GM21381 (cell line): ENCODE data around the gene STARD7.
"Not testable (repeated sequence)": the region's sequence is repeated elsewhere in the genome, so short reads cannot be mapped to it uniquely, and the experiment has no call there.

Experiments
- ATAC-seq: cut with Tn5 transposase; IDR thresholded peaks from one replicate; pipeline ENCODE4 v1.9.1; 2021; ENCODE audit warnings: mild to moderate bottlenecking, moderate library complexity; ENCODE audit not compliant: unreplicated experiment

STARD7 gene

DNA sequence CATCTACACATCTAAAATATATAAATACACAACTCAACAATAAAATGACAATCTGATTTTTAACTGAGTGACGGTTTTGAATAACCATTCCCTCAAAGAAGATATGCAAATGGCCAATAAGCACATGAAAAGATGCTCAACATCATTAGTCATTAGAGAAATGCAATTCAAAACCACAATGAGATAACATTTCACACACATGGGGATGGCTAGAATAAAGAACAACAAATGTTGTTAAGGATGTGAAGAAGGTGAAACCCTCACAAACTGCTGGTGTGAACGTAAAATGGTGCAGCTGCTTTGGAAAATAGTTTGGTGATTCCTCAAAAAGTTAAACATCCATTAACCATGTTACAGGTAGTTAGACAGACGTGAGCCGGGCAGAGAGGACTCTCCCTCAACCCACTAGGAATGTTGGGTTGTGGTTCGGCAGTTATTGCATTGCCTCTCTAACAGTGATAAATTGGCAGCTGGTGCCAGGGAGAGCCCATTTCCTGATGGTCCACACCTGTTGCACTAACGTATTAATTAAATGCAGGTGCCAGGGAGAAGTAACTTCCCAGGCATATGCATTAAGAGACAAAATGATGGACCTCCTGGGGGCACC is 41.1 kb downstream of the STARD7 start:
- no peak for ATAC-seq

DNA sequence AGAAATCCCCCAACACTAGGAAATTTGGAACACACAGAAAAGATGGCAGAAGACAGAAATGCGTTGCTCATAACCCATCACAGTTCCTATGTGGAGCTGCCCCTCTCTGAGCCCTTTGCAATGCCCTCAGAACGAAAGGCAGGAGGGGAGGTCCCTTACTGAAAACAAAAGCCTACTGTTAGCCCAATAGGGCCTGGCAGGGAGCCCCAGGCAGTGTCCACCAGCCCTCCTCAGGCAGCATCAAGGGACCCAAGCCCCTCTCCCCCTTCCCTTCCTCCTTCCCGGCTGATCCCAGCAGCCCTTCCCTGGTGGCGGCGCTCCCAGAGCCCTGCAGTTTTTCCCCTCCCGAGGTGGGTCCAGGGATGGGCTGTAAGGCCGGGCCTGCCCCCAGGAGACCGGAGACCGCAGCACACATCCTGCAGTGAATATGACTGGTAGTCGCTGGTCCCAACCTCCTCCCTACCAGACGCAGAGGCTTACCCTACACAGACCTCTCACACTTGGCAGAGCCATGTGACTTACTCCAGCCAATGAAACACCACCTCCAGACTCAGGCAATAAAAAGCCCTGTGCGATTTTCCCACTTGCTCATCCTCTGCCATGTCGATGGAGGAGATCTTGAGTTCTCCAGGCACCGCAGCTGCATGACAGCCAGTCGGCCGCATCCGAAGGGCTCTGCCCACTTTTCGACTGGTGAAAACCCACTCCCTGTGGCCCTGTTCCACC is 44.0 kb downstream of the STARD7 start:
- peak; percentile 64 for ATAC-seq

DNA sequence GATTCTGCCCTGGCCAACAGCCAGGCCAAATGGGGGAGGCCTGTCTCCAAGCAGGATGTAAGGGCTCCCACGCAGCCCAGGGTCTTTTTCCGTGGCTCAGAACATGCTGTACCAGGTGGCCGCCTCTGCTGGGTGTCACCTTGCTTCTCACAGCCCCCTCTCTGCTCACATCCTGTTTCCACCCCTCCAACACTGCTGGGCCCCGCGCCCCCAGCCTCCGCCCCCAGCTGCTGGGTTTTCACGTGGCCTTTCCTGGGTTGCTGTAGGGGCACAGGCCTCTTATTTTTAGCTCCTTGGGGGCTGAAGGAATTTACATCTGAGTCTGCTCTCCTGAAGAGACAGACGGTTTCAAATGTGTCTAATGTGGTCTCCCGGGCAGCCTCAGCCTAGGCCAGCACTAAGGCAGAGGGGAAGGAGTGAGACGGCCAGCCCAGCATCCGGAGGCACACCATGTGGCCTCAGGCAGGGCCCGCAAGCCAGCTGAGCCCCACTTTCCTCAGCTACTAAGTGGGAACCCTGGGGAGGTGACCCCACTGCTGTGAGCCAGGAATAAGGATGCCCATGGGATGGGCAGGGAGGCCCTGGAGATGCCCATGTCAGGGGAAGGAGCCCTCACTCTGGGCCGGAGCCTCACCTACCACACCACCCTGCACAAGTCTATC is 44.7 kb downstream of the STARD7 start:
- peak; percentile 57 for ATAC-seq

DNA sequence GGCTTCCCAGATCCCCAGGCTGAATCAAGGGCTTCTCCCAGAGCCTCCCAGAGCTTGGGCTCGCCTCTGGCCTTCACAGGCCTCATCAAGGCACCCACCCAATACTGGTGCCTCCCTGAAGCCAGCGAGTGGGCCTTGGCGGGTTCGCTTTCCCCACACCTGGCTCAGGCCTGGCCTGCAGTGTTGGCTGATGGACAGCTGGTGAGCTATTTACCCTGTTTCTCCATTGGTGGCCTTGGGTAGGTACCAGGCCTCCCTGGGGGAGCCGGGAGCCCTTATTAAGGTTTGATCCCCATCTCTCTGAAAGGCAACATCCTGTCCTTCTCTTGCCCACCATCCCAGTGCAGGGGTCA is 45.2 kb downstream of the STARD7 start:
- no peak for ATAC-seq

DNA sequence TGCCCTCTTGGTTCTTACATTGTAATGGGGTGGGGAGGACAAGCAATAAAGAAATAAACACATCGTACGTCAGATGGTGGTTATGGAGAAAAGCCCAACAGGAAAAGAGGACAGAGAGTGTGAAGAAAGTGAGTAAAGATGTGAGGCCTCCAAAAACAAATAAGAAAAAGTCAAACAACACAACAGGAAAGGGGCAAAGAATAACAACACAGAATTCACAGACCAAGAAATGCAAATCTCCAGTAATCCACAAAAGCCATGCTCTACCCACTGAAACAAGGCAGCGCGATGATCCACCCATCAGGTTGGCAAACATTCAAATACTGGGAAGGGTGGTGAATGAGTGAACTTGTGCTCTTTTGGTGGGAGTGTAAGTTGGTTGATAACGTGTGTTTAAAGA is 46.7 kb downstream of the STARD7 start:
- ATAC-seq, result no peak

DNA sequence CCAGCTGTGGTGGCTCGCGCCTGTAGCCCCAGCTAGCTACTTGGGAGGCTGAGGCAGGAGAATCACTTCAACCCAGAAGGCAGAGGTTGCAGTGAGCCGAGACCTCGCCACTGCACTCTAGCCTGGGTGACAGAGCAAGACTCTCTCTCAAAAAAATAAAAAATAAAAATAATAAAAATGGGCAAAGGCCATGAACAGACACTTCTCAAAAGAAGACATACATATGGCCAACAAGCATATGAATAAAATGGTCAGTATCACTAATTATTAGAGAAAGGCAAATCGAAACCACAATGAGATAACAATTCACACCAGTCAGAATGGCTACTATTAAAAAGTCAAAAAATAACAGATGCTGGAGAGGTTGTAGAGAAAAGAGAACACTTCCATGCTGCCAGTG is 48.3 kb downstream of the STARD7 start:
- not testable (repeated sequence) for ATAC-seq

DNA sequence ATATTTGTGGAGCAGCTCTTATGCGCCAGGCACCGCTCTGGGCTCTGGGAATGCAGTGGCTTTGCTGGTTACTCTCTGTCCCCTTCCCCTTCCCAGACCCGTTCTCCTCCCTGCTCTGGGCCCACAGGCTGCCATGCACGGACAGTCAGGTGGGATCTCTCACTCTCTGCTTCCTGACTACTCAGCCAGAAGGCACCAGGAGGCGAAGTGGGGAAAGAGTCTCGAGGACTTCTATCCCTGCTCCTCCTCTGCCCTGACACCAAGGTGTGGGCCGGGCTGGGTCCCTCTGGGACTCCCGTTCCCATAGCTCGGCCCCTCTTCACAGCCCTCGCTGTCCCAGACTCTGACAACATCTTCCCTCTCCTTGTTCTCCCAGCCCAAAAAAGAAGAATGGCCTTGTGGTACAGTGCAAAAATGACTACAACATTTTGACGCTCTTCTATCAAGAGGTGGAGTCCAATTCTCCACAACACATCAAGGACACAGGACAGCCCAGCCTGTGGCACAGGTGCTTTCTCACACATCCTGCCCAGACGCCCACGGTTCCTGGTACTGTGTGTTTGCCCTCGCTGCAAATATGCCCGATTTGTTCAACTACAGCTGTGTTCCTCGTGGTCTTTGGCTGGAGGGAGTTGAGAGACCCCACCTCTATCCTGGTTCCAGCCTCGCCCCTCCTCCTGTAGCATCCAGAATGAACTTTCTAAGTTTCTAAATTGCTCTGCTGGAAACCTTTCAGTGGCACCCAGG is 49.4 kb downstream of the STARD7 start:
- no peak for ATAC-seq

DNA sequence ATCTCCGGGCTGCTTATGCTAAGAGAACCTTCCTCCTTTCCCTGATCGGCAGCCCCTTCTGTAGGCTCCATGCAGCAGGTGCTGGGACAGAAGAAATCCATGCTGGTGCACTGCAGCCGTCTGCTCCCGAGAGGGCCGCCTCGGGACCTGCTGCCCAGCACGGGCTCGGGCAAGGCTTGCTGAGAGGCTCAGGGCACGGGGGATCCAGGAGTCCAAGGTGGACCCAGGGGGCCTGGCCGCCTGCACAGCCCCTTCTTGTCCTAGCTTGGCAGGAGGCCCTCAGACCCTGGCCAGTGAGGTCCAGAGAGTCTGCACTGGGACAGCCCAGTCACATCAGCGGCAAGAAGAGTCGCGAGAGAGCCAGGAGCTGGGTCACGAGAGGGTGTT is 50.1 kb downstream of the STARD7 start:
- no peak for ATAC-seq

DNA sequence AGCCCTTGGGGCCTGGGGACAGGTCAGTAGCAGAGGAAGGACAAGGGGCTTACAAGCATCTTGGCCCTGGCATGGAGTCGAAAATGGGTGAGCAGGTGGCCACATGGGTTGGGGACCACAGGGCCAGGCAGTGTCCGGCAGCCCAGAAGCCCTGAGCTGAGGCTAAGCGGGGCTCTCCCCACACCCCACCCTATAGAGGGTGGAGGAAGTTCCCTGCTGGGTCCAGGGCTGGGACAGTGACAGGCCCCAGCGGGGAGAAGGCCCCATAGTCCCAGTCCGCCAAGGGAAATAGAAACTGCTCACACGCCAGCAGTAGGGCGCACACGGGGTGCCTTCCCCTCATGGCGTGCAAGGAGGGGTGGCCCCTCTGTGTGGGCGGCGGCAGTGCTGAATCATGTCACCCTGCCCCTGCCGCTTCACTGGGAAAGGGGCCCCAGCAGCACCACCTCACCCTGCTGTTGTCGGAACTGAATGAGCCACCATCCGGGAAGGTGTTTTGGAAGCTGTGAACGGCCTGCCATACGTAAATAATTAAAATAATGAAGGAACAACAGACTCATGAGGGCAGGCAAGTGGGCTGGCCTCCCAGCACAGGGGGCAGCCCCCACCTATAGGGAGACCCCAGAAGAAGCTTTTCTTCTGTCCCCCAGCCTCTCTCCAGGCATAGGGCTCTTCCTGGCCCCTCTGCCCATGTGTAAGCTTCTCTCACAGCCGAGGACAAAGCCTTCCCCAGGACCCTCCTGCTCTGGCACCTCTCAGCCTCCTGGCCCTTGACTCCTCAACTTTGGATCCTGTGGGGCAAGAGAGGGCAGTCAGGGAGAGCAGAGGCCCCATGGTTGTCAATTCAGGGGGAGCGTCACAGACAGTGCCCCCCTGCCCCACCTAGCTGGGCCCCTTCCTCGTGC is 50.7 kb downstream of the STARD7 start:
- ATAC-seq, result peak; percentile 54

DNA sequence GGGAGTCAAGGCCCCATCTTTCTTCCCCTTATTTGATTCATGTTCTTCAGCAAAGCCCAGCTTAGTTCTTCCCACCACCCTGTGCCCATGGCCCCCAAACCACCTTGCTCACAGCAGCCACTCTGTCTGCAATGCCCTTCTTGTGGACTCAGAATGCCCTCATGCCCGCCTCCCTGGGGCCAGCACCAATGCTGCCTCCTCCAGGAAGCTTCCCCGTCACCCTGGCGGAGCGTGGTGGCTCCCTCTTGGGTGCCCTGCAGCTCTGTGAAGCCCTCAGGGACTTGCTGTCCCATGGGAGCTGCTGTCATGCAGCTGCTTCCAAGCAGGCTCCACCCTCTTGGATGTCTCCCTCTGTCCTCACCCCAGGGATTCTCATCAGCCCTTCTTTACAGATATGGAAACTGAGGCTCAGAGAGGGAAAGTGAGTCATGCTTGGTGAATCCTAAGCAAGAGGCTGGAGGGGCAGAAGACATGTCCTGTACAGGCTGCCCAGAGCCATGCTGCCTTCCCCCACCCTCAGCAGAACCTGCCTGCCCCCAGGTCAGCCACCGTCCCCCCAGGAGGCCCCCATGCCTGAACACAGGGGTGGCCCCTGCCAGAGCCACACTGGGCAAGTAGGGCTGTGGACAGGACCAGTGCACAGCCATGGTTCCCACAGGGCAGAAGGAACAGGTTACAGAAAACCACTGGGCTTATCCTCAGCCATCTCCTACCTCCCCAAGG is 51.5 kb downstream of the STARD7 start:
- peak; percentile 35 for ATAC-seq

DNA sequence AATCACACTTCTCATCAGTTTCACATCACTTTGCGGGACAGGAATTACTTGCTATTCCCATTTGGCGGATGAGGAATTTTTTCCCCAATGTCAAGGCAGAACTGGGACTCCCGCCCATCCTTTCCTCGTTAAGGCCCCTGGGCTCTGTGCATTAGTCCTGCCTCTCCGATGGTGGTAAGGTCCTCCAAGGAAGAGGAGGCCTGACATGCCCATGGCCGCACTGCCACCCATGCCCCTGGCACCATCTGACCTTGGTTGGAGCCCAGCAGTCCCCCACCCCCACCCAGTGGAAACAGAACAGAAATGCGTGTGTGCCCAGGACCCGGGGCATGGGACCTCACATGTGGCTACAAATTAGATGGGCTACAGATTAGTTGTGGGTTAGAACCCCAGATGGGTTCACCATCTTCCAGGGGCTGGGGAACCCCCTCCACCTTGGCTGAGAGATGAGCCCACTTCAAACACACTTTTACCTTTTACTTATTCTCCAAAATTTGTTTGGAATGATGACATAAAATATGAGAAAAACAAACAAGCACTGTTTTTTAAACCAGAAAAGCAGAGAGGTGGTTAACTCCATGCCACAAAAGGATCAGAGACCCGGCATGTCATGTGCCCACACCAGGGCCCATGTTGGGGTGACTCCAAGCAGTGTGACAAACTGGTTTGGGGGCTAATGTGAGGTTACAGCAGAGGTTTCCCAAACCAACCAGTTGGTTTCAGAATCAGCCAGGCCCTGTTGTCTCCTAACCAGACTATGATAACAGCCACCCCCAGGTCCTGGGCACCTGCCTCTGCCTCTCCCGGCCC is 52.4 kb downstream of the STARD7 start:
- ATAC-seq, result no peak

DNA sequence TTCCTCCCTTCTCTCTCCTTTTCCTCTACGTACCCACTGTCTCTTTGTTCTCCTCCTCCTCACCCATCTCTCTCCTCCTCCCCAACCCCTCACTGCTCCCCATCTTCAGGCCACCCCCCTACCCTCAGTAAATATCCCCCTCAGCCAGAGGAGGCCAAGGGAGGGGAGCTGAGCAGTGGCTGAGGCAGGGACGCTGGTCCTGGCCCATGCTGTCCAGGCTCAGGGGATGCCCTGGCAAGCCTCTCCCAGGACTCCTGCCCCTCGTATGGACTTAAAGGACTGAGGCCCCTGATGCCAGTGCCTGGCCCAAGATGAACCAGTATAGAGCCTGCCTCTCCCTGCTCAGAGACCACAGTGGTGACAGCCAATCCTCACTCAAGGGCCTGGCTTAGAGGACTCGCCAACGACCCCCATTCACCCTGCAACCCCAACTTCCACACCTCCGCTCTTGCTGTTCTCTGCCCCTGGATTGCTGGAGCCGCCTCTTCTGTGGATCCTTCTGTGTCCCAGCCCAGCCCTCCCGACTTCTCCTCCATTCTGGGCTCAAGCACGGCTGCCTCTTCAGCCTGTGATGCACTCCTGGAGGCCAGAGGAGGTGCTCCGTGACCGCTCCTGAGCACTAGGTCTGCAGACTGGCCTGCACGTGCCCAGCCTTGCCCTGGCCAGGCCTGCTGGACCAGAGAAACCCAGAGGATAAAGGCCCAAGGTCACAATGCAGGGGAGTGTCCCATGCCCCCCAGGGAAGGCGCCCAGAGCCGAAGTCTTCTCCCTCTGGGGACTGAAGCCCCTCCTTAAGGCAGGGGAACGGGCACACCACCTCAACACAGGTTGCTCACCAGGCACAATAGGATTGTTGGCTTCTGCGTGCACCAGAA is 53.9 kb downstream of the STARD7 start:
- ATAC-seq, result no peak

DNA sequence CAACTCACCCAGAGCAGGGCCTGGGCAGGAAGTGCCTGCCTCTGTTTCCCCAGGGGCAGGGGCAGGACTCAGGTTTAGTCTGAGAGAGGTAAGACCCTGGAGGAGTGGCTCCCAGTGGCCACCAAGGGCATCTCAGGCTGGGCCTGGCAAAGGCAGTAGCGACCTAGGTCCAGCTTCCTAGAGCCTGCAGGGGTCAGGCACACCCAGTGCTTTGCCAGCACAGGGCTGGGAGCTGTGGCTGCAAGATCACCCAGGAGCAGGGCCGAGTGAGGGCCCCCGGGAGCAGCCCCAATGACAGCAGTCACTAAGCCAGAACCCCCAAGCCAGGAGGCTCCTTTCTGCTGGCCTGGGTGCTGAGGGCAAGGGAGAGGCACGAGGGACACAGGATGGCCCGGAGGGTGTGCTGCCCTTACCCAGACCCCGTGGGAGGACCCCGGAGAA is 54.6 kb downstream of the STARD7 start:
- no peak for ATAC-seq

DNA sequence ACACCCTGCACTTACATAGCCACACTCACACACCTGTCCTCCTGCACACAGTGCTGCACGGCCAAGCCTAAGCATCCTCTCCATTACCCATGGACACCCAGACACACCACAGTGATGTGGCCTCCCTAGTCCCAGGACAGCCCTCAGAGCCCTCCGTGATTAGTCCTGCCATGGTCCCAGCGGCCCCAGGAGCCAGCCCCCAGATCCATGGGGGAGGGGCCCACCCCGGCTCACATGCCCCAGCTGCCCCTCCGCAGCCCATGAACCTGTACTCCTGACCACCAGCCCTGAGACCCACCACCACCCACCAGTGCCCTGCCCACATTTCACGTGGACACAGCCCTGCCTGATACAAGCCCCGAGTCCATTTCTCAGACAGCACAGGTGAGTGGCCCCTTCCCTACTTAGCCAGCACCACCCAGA is 55.3 kb downstream of the STARD7 start:
- no peak for ATAC-seq

DNA sequence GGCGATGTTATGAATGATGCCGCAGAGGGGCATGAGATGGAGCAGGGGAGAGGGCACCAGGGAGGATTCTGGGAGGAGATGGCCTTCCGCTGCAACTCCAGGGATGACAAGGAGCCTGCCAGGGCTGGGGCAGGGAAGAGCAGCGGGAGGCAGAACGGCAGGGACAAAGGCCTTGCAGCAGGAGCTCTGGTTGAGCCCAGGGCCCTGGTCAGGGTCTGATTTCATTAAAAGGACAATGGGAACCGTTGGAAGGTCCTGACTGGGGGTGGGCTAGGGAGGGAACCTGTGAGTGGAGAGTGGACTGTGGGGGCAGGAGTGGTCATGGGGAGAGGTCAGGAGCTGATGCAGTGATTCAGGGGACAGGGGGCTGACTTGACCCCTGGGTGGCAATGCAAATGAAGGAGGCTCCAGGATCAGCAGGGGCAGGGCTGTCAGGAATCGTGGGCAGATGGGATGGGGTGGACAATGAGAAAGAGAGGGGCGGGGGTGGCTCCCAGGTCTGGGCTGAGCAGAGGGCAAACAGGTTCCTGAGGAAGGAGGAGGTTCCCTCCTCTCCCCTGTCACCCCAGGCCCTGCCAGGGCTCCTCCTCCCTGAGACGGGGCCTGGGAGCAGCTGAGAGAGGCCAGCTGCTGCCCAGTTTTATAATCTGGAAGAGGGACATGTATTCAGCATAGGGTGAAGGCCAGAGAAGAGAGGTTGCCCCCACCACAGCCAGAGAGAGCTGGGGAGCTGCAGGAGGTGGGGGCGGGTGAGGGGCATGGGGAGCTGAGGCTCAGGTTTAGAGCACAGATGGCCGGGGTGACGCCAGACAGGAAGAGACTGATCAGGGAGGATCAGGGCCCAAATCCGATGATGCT is 56.1 kb downstream of the STARD7 start:
- no peak for ATAC-seq

DNA sequence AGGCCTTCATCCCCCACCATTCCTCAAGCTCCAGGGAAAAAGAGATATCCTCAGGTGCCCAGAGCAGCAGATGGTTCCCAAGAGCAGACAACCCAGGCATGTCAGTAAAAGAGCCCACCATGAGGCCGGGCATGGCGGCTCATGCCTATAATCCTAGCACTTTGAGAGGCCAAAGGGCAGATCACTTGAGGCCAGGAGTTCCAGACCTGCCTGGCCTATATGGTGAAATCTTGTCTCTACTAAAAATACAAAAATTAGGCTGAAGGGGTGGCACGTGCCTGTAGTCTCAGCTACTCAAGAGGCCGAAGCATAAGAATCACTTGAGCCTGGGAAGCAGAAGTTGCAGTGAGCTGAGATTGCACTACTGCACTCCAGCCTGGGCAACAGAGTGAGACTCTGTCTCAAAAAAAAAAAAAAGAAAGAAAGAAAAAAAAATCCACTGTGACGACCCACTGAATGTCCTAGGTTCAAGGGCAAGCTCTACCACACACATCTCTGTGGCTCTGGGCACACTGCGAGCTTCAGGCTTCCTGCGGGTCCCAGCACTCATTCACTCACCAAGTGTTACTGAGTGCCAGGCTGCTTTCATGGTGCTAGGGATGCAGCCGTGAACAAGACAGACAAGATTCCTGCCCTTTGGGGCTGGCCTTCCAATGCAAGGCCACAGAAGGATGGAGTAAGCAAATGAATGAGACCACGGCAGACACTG is 56.9 kb downstream of the STARD7 start:
- no peak for ATAC-seq
